ENCODE measurements around the gene HSBP1L1.

DNA sequence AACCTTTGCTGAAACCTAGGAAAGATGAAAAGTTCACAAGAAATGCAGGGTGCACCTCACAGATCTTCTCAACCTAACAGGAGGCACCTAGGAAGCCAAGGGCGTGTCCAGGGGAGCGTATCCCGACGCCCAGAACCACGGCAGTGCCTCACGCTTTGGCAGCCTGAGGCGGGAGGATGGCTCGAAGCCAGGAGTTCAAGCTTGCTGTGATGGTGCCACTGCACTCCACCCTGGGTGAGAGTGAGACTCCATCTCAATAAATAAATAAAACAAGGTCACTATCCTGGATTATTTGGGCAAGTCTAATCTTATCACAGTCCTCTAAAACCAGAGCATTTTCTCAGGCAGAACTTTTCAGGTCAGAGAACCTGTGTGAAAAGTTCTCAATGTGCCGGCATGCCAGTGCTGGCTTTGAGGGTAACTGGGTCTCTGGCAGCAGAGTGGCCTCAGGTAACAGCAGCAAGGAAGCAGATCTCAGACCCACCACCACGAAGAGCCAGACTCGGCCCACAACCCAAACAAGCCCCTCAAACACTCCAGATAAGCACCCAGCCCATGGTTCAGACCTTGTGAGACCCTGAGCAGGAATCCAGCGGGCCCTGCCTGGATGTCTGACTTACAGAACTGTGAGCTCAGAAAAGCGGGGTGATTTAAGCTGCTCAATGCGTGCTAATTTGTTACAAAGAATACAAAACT is 11.7 kb downstream of the HSBP1L1 start:
- TF ChIP-seq, protein P1, sequence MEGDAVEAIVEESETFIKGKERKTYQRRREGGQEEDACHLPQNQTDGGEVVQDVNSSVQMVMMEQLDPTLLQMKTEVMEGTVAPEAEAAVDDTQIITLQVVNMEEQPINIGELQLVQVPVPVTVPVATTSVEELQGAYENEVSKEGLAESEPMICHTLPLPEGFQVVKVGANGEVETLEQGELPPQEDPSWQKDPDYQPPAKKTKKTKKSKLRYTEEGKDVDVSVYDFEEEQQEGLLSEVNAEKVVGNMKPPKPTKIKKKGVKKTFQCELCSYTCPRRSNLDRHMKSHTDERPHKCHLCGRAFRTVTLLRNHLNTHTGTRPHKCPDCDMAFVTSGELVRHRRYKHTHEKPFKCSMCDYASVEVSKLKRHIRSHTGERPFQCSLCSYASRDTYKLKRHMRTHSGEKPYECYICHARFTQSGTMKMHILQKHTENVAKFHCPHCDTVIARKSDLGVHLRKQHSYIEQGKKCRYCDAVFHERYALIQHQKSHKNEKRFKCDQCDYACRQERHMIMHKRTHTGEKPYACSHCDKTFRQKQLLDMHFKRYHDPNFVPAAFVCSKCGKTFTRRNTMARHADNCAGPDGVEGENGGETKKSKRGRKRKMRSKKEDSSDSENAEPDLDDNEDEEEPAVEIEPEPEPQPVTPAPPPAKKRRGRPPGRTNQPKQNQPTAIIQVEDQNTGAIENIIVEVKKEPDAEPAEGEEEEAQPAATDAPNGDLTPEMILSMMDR (IDR thresholded peaks at IDR 0.05) = no peak
- TF ChIP-seq POLR2A (IDR thresholded peaks at IDR 0.05) (no peak), POLR2AphosphoS5 (IDR thresholded peaks at IDR 0.05) (no peak), EP300 (IDR thresholded peaks at IDR 0.05) (no peak)

Measured in upper lobe of left lung (tissue), 4 donors.